Stimulated activated CD8-positive, alpha-beta memory T cell treated with anti-CD3 and anti-CD28 coated beads, Interleukin-2, amount 100 ng/mL, for 48 hours (primary cell): ENCODE measurements around the gene CDC6.

Experiments used
- DNase-seq, 2 donors: peaks; one replicate each; pipeline ENCODE4 v3.0.0-alpha.2; 2020; ENCODE audit warnings: low read depth in 2 of 2

Gene CDC6

GRCh38 chr17:40322358-40323315, 35.0 kb downstream of the CDC6 start:
- DNase-seq = peak; percentile 68 to 75

- peak in 1 of 2 donors; percentile 57 for DNase-seq
These were observed 36.0 kb downstream of the CDC6 start for GRCh38 chr17:40323391-40324381.

GRCh38 chr17:40325156-40326013, 37.7 kb downstream of the CDC6 start:
- no peak for DNase-seq

GRCh38 chr17:40326014-40326831, 38.5 kb downstream of the CDC6 start:
- no peak for DNase-seq

- no peak for DNase-seq
These were observed 39.1 kb downstream of the CDC6 start for GRCh38 chr17:40326832-40327199.

- no peak for DNase-seq
These were observed 39.6 kb downstream of the CDC6 start for GRCh38 chr17:40327244-40327729.

GRCh38 chr17:40327735-40328385, 40.2 kb downstream of the CDC6 start:
- DNase-seq = no peak

- no peak for DNase-seq
These were observed 40.7 kb downstream of the CDC6 start for GRCh38 chr17:40328386-40328766.

- no peak for DNase-seq
These were observed 42.4 kb downstream of the CDC6 start for GRCh38 chr17:40329839-40330794.

GRCh38 chr17:40330850-40331470, 43.3 kb downstream of the CDC6 start:
- DNase-seq = no peak

GRCh38 chr17:40331743-40332641, 44.3 kb downstream of the CDC6 start:
- DNase-seq = no peak

GRCh38 chr17:40333781-40334448, 46.2 kb downstream of the CDC6 start:
- DNase-seq = no peak

- DNase-seq = no peak
These were observed 47.9 kb downstream of the CDC6 start for GRCh38 chr17:40335620-40336019.

- DNase-seq = no peak
These were observed 49.7 kb downstream of the CDC6 start for GRCh38 chr17:40337351-40337750.

- no peak for DNase-seq
These were observed 50.4 kb downstream of the CDC6 start for GRCh38 chr17:40338058-40338457.

- no peak for DNase-seq
These were observed 51.4 kb downstream of the CDC6 start for GRCh38 chr17:40338941-40339649.
